Immature natural killer cell (primary cell): ENCODE data around the gene KRT80. TPM values are rescaled to one million over a fixed set of nuclear protein-coding genes. Genes with fewer than 3 reads are reported as not detected.

ENCODE experiments used
- DNase-seq, 3 donors: peaks; one replicate each; pipeline ENCODE4 v3.0.0; 2022; ENCODE audit warnings: mixed read lengths in 1 of 3
- H3K27ac Mint-ChIP-seq, 6 donors: one replicate each; pipeline ENCODE4 v1.8.0; 2020; ENCODE audit warnings: mixed read lengths in 6 of 6, mild to moderate bottlenecking in 5 of 6, inconsistent platforms in 4 of 6, moderate library complexity in 3 of 6
- H3K27me3 Mint-ChIP-seq, 3 donors: one replicate each; pipeline ENCODE4 v1.8.0; 2020 to 2021; ENCODE audit warnings: low read depth in 3 of 3, mild to moderate bottlenecking in 3 of 3, mixed read lengths in 3 of 3, moderate library complexity in 3 of 3, inconsistent platforms in 1 of 3
- H3K36me3 Mint-ChIP-seq, 3 donors: one replicate each; pipeline ENCODE4 v1.8.0; 2020; ENCODE audit warnings: mixed read lengths in 3 of 3, inconsistent platforms in 2 of 3, mild to moderate bottlenecking in 2 of 3
- H3K4me1 Mint-ChIP-seq, 2 donors: one replicate each; pipeline ENCODE4 v1.8.0; 2020; ENCODE audit warnings: inconsistent platforms in 2 of 2, mild to moderate bottlenecking in 2 of 2, mixed read lengths in 2 of 2, moderate library complexity in 1 of 2
- H3K4me3 Mint-ChIP-seq, 5 donors: one replicate each; pipeline ENCODE4 v1.8.0; 2020; ENCODE audit warnings: mild to moderate bottlenecking in 5 of 5, mixed read lengths in 5 of 5, inconsistent platforms in 3 of 5, moderate library complexity in 3 of 5
- H3K9me3 Mint-ChIP-seq, 6 donors: one replicate each; pipeline ENCODE4 v1.8.0; 2020; ENCODE audit warnings: mild to moderate bottlenecking in 6 of 6, mixed read lengths in 6 of 6, inconsistent platforms in 4 of 6, moderate library complexity in 3 of 6
- polyA plus RNA-seq, 3 donors: library from polyadenylated mRNA; unstranded; fragments of 300-500 nt; fragmentation: Illumina TruSeq; gene quantifications; one replicate each; pipeline ENCODE4 v1.2.3, GENCODE V29; 2021

KRT80 gene
- polyA plus RNA-seq, 3 donors from 2014 or later, result not detected

GRCh38 chr12:52189376-52190174 lies 2.2 kb downstream of the KRT80 start:
- Mint-ChIP-seq H3K4me1 (no peaks in the 10 kb centered on the region), H3K27me3 (peaks cover 1 to 10% (median 3%) of the 10 kb centered on the region in 3 donors), H3K27ac (no peak overlapping the region), H3K4me3 (no peak overlapping the region), H3K36me3 (no peaks in the 10 kb centered on the region), H3K9me3 (no peaks in the 10 kb centered on the region)
- no peak for DNase-seq

- H3K9me3 Mint-ChIP-seq, result no peaks in the 10 kb centered on the region
- no peak for DNase-seq
- H3K4me3 Mint-ChIP-seq, result no peak overlapping the region
- peaks cover 1 to 10% (median 3%) of the 10 kb centered on the region in 3 donors for H3K27me3 Mint-ChIP-seq
- no peak overlapping the region for H3K27ac Mint-ChIP-seq
- no peaks in the 10 kb centered on the region for H3K4me1 Mint-ChIP-seq
- H3K36me3 Mint-ChIP-seq, result no peaks in the 10 kb centered on the region
Observed at GRCh38 chr12:52188658-52189057, 3.2 kb downstream of the KRT80 start.

- Mint-ChIP-seq H3K9me3 (no peaks in the 10 kb centered on the region), H3K36me3 (no peaks in the 10 kb centered on the region), H3K4me1 (no peaks in the 10 kb centered on the region), H3K4me3 (no peak overlapping the region), H3K27ac (no peak overlapping the region), H3K27me3 (peaks cover 1 to 6% (median 3%) of the 10 kb centered on the region in 3 donors)
- no peak for DNase-seq
Observed at GRCh38 chr12:52187640-52188039, 4.2 kb downstream of the KRT80 start.

GRCh38 chr12:52187206-52187605 lies 4.6 kb downstream of the KRT80 start:
- no peak overlapping the region for H3K27ac Mint-ChIP-seq

GRCh38 chr12:52186118-52186840 lies 5.5 kb downstream of the KRT80 start:
- Mint-ChIP-seq H3K36me3 (no peaks in the 10 kb centered on the region), H3K9me3 (no peaks in the 10 kb centered on the region), H3K4me1 (no peaks in the 10 kb centered on the region), H3K27me3 (peaks cover 1 to 3% (median 3%) of the 10 kb centered on the region in 3 donors), H3K27ac (no peak overlapping the region), H3K4me3 (no peak overlapping the region)
- no peak for DNase-seq

More at GRCh38 chr12:52187206-52187605, 4.6 kb downstream of the KRT80 start:
- Mint-ChIP-seq H3K4me3 (no peak overlapping the region), H3K27me3 (peaks cover 1 to 3% (median 3%) of the 10 kb centered on the region in 3 donors), H3K4me1 (no peaks in the 10 kb centered on the region), H3K9me3 (no peaks in the 10 kb centered on the region), H3K36me3 (no peaks in the 10 kb centered on the region)
- no peak for DNase-seq

- Mint-ChIP-seq H3K4me1 (no peaks in the 10 kb centered on the region), H3K27ac (no peak overlapping the region), H3K4me3 (no peak overlapping the region), H3K36me3 (no peaks in the 10 kb centered on the region), H3K27me3 (peaks cover under 1 to 3% (median 1%) of the 10 kb centered on the region in 3 donors), H3K9me3 (no peaks in the 10 kb centered on the region)
- no peak for DNase-seq
Observed at GRCh38 chr12:52185400-52185967, 6.3 kb downstream of the KRT80 start.

- H3K36me3 Mint-ChIP-seq, result no peaks in the 10 kb centered on the region
- peaks cover 0 to 3% (median 1%) of the 10 kb centered on the region in 3 donors for H3K27me3 Mint-ChIP-seq
- DNase-seq, result no peak
- H3K9me3 Mint-ChIP-seq, result no peaks in the 10 kb centered on the region
- H3K4me3 Mint-ChIP-seq, result no peak overlapping the region
- no peak overlapping the region for H3K27ac Mint-ChIP-seq
- H3K4me1 Mint-ChIP-seq, result no peaks in the 10 kb centered on the region
Observed at GRCh38 chr12:52184813-52185212, 7.0 kb downstream of the KRT80 start.

GRCh38 chr12:52183971-52184370 lies 7.8 kb downstream of the KRT80 start:
- H3K4me3 Mint-ChIP-seq, result no peak overlapping the region
- no peak overlapping the region for H3K27ac Mint-ChIP-seq

GRCh38 chr12:52183544-52183910 lies 8.3 kb downstream of the KRT80 start:
- Mint-ChIP-seq H3K36me3 (no peaks in the 10 kb centered on the region), H3K27ac (no peak overlapping the region), H3K4me3 (no peak overlapping the region), H3K27me3 (peaks cover 0 to 3% (median 0%) of the 10 kb centered on the region in 3 donors), H3K9me3 (no peaks in the 10 kb centered on the region), H3K4me1 (no peaks in the 10 kb centered on the region)
- DNase-seq, result no peak

More at GRCh38 chr12:52183971-52184370, 7.8 kb downstream of the KRT80 start:
- peaks cover 0 to 3% (median 1%) of the 10 kb centered on the region in 3 donors for H3K27me3 Mint-ChIP-seq
- H3K9me3 Mint-ChIP-seq, result no peaks in the 10 kb centered on the region
- DNase-seq, result no peak
- H3K36me3 Mint-ChIP-seq, result no peaks in the 10 kb centered on the region
- H3K4me1 Mint-ChIP-seq, result no peaks in the 10 kb centered on the region

GRCh38 chr12:52182898-52183543 lies 8.8 kb downstream of the KRT80 start:
- Mint-ChIP-seq H3K27me3 (peaks cover 0 to 4% (median 0%) of the 10 kb centered on the region in 3 donors), H3K4me1 (no peaks in the 10 kb centered on the region), H3K27ac (no peak overlapping the region), H3K4me3 (no peak overlapping the region), H3K9me3 (no peaks in the 10 kb centered on the region), H3K36me3 (no peaks in the 10 kb centered on the region)
- no peak for DNase-seq

GRCh38 chr12:52182384-52182783 lies 9.4 kb downstream of the KRT80 start:
- no peak overlapping the region for H3K27ac Mint-ChIP-seq
- H3K9me3 Mint-ChIP-seq, result no peaks in the 10 kb centered on the region
- no peak overlapping the region for H3K4me3 Mint-ChIP-seq
- H3K4me1 Mint-ChIP-seq, result no peaks in the 10 kb centered on the region
- no peaks in the 10 kb centered on the region for H3K36me3 Mint-ChIP-seq
- peaks cover 0 to 4% (median 0%) of the 10 kb centered on the region in 3 donors for H3K27me3 Mint-ChIP-seq
- DNase-seq, result no peak

GRCh38 chr12:52181746-52182145 lies 10.1 kb downstream of the KRT80 start:
- Mint-ChIP-seq H3K27ac (no peak overlapping the region), H3K4me3 (no peak overlapping the region), H3K9me3 (no peaks in the 10 kb centered on the region), H3K4me1 (no peaks in the 10 kb centered on the region), H3K27me3 (peaks cover 0 to 4% (median 0%) of the 10 kb centered on the region in 3 donors), H3K36me3 (no peaks in the 10 kb centered on the region)
- no peak for DNase-seq

- no peaks in the 10 kb centered on the region for H3K9me3 Mint-ChIP-seq
- H3K4me1 Mint-ChIP-seq, result no peaks in the 10 kb centered on the region
- H3K27ac Mint-ChIP-seq, result no peak overlapping the region
- H3K27me3 Mint-ChIP-seq, result peaks cover 0 to 3% (median 0%) of the 10 kb centered on the region in 3 donors
- DNase-seq, result no peak
- no peaks in the 10 kb centered on the region for H3K36me3 Mint-ChIP-seq
- H3K4me3 Mint-ChIP-seq, result no peak overlapping the region
Observed at GRCh38 chr12:52180971-52181628, 10.7 kb downstream of the KRT80 start.
